Measurements from ENCODE around the gene CCRL2. TPM values are rescaled to one million over a fixed set of nuclear protein-coding genes. Genes with fewer than 3 reads are reported as not detected.

Gene CCRL2
- total and polyA plus RNA-seq, 12 donors: 0.60 to 6.8 (median 1.9) TPM

DNA sequence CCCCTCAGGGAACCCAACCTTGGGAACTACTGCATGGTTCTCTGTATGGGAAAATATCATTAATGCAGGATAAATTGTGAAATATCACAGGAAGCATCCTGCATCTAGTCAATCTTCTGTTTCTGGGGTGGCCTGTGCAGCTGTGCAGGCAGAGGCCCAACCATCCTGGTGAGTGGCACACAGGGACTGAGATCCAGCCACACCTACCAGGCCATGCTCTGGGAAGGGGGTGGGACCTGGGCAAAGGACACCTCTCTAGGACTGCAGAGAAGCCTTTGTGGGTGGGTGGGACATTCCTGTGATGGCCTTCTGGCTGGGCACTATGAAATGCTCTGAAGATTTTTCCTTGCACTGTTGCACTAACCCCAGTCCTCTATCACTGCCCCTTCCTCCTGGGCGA, 26.8 kb downstream of the CCRL2 start:
- H3K27me3 ChIP-seq: no peaks in the 10 kb centered on the region
- intact Hi-C loops (cut with DNase I): no loop called here
- no peaks in the 10 kb centered on the region for H3K4me1 ChIP-seq (replicated peaks in 1 of 2)
- H3K9me3 ChIP-seq (replicated peaks in 1 of 3): peaks cover 0 to 3% (median 0%) of the 10 kb centered on the region in 3 donors
- WGBS, 4 donors: 79 to 95% (median 85%) methylated on average over 1 of the region's 1 CpG
- H3K27ac ChIP-seq: no peak overlapping the region
- DNase-seq: no peak
- no peak for TF ChIP-seq POLR2A (IDR thresholded peaks at IDR 0.05)
- TF ChIP-seq, protein P1, sequence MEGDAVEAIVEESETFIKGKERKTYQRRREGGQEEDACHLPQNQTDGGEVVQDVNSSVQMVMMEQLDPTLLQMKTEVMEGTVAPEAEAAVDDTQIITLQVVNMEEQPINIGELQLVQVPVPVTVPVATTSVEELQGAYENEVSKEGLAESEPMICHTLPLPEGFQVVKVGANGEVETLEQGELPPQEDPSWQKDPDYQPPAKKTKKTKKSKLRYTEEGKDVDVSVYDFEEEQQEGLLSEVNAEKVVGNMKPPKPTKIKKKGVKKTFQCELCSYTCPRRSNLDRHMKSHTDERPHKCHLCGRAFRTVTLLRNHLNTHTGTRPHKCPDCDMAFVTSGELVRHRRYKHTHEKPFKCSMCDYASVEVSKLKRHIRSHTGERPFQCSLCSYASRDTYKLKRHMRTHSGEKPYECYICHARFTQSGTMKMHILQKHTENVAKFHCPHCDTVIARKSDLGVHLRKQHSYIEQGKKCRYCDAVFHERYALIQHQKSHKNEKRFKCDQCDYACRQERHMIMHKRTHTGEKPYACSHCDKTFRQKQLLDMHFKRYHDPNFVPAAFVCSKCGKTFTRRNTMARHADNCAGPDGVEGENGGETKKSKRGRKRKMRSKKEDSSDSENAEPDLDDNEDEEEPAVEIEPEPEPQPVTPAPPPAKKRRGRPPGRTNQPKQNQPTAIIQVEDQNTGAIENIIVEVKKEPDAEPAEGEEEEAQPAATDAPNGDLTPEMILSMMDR (IDR thresholded peaks at IDR 0.05): no peak
- no peak overlapping the region for H3K4me3 ChIP-seq
- no peaks in the 10 kb centered on the region for H3K36me3 ChIP-seq (replicated peaks in 1 of 2)

GRCh38 chr3:46435081-46435726, 28.1 kb downstream of the CCRL2 start:
- no peaks in the 10 kb centered on the region for H3K4me1 ChIP-seq (replicated peaks in 1 of 2)
- no peaks in the 10 kb centered on the region for H3K27me3 ChIP-seq
- no peak for TF ChIP-seq POLR2A (IDR thresholded peaks at IDR 0.05)
- TF ChIP-seq, protein P1 (IDR thresholded peaks at IDR 0.05): no peak
- H3K4me3 ChIP-seq: no peak overlapping the region
- WGBS, 4 donors: 81 to 89% (median 83%) methylated on average over 3 of the region's 3 CpGs
- no peak for DNase-seq
- H3K9me3 ChIP-seq (replicated peaks in 1 of 3): peaks cover 0 to 3% (median 0%) of the 10 kb centered on the region in 3 donors
- no peaks in the 10 kb centered on the region for H3K36me3 ChIP-seq (replicated peaks in 1 of 2)
- H3K27ac ChIP-seq: no peak overlapping the region
- intact Hi-C loops (cut with DNase I): no loop called here

DNA sequence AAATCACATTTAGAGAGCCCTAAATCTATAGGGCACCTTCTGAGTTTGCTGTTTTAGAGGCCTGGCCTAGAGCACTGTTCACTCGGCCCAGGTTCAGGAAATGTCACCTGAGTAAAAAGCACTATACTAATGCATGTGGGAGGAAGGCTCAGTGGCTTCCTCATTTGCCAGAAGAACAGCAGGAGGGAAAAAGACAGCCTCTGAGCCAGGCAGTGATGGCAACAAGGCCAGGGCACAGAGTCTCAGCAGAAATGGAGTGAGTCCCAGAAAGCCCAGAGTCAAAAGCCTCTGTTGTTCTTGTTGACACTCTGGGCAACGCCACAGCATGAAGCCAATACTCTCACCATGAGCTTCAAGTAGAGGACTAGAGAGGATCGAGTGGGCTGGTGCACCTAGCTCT, 31.8 kb downstream of the CCRL2 start:
- TF ChIP-seq POLR2A (IDR thresholded peaks at IDR 0.05): no peak
- TF ChIP-seq, protein P1 (IDR thresholded peaks at IDR 0.05): no peak
- no peak for DNase-seq
- no peak overlapping the region for H3K27ac ChIP-seq
- no peaks in the 10 kb centered on the region for H3K27me3 ChIP-seq
- no peak overlapping the region for H3K4me3 ChIP-seq
- no peaks in the 10 kb centered on the region for H3K36me3 ChIP-seq (replicated peaks in 1 of 2)
- H3K9me3 ChIP-seq (replicated peaks in 1 of 3): no peaks in the 10 kb centered on the region
- 73 to 88% (median 81%) methylated on average over 3 of the region's 3 CpGs for WGBS, 4 donors
- no peaks in the 10 kb centered on the region for H3K4me1 ChIP-seq (replicated peaks in 1 of 2)
- intact Hi-C loops (cut with DNase I): no loop called here

- H3K4me3 ChIP-seq: no peak overlapping the region
- WGBS, 4 donors: 71 to 77% (median 74%) methylated on average over 4 of the region's 4 CpGs
- no peaks in the 10 kb centered on the region for H3K27me3 ChIP-seq
- TF ChIP-seq, protein P1 (IDR thresholded peaks at IDR 0.05): no peak
- no peak for TF ChIP-seq POLR2A (IDR thresholded peaks at IDR 0.05)
- intact Hi-C loops (cut with DNase I): no loop called here
- H3K9me3 ChIP-seq (replicated peaks in 1 of 3): no peaks in the 10 kb centered on the region
- H3K4me1 ChIP-seq (replicated peaks in 1 of 2): no peaks in the 10 kb centered on the region
- DNase-seq: no peak
- H3K36me3 ChIP-seq (replicated peaks in 1 of 2): no peaks in the 10 kb centered on the region
- no peak overlapping the region for H3K27ac ChIP-seq
These were observed 33.7 kb downstream of the CCRL2 start for GRCh38 chr3:46440531-46441294.
